HT-29 (cell line): ENCODE results near the gene PFAS. TPM values are rescaled to one million over a fixed set of nuclear protein-coding genes. Genes with fewer than 3 reads are reported as not detected.
"Not testable (repeated sequence)": the region's sequence is repeated elsewhere in the genome, so short reads cannot be mapped to it uniquely, and the experiment has no call there.

Source experiments
- DNase-seq: peaks from one replicate; pipeline ENCODE4 v3.0.0-alpha.2; 2015; ENCODE audit warnings: low spot score
- total RNA-seq: library from RNA; depleted of rRNA; stranded (reverse); fragments of >200 nt; shearing (Covaris generic); gene quantifications from 2 replicates; pipeline ENCODE4 v1.2.3, GENCODE V29; 2014

PFAS gene
- total RNA-seq, 1 experiment from 2014 or later: 51.3 TPM

GRCh38 chr17:8226536-8227237 lies 22.4 kb upstream of the PFAS start:
- DNase-seq: peak; percentile 13

GRCh38 chr17:8227238-8227581 lies 21.9 kb upstream of the PFAS start:
- DNase-seq: no peak

- no peak for DNase-seq
Observed at GRCh38 chr17:8231701-8232100, 17.4 kb upstream of the PFAS start.

GRCh38 chr17:8234361-8235270 lies 14.5 kb upstream of the PFAS start:
- no peak for DNase-seq

GRCh38 chr17:8235676-8236075 lies 13.4 kb upstream of the PFAS start:
- DNase-seq: no peak

- DNase-seq: no peak
Observed at GRCh38 chr17:8237175-8237574, 11.9 kb upstream of the PFAS start.

- DNase-seq: no peak
Observed at GRCh38 chr17:8237886-8238285, 11.2 kb upstream of the PFAS start.

GRCh38 chr17:8243827-8244226 lies 5.3 kb upstream of the PFAS start:
- no peak for DNase-seq

GRCh38 chr17:8244768-8245167 lies 4.3 kb upstream of the PFAS start:
- DNase-seq: no peak

GRCh38 chr17:8249621-8250500 lies 772 bp downstream of the PFAS start:
- peak; percentile 32 for DNase-seq

- DNase-seq: not testable (repeated sequence)
Observed at GRCh38 chr17:8251411-8251810, 2.3 kb downstream of the PFAS start.

- DNase-seq: no peak
Observed at GRCh38 chr17:8253801-8254200, 4.7 kb downstream of the PFAS start.

GRCh38 chr17:8254881-8255280 lies 5.8 kb downstream of the PFAS start:
- DNase-seq: no peak

GRCh38 chr17:8255499-8255898 lies 6.4 kb downstream of the PFAS start:
- DNase-seq: no peak

- DNase-seq: no peak
Observed at GRCh38 chr17:8256291-8256690, 7.2 kb downstream of the PFAS start.

GRCh38 chr17:8256691-8257090 lies 7.6 kb downstream of the PFAS start:
- DNase-seq: no peak

GRCh38 chr17:8257801-8258200 lies 8.7 kb downstream of the PFAS start:
- no peak for DNase-seq

GRCh38 chr17:8264320-8264719 lies 15.2 kb downstream of the PFAS start:
- no peak for DNase-seq

- no peak for DNase-seq
Observed at GRCh38 chr17:8264836-8265542, 15.9 kb downstream of the PFAS start.

- DNase-seq: no peak
Observed at GRCh38 chr17:8266648-8267479, 17.8 kb downstream of the PFAS start.
